HL-60 (cell line): ENCODE results near the gene TRAPPC6A.

ENCODE experiments used
- GABPA ChIP-seq: IDR thresholded peaks from 2 replicates; pipeline ENCODE4 v1.6.1; 2012; ENCODE audit warnings: low read depth
- POLR2AphosphoS5 ChIP-seq: IDR thresholded peaks from 2 replicates; pipeline ENCODE4 v1.6.1; 2012; ENCODE audit warnings: low read depth
- TF ChIP-seq, protein P1 (sequence below): IDR thresholded peaks from one replicate; pipeline ENCODE4 v1.5.1; 2011; ENCODE audit warnings: low read length, control low read depth, inconsistent platforms; ENCODE audit not compliant: insufficient read depth

DNA sequence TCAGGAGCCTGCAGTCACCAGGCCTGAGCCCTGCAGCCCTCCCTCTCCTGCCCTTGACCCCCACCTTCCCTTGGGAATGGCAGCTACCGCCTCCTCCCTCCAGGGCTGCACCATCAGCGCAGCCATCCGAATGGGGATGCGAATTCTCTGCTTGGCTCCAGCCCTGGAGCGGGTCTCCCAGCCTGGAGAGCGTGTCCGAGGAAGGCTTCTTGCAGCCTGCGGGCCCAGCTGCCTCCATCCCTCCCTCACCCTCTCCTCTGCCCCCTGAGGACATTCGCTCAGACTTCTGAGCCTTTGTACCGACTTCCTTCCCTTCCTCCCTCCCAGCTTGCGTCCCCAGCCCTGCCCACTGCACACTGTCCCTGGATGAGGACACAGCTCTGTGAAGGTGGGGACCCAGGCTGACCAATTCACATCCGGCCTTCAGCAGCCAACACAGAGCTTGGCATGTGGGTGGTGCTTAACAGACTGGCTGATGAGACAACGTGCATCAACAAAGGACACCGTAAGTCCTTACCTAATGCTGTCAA is 11.2 kb downstream of the TRAPPC6A start:
- TF ChIP-seq, protein P1, sequence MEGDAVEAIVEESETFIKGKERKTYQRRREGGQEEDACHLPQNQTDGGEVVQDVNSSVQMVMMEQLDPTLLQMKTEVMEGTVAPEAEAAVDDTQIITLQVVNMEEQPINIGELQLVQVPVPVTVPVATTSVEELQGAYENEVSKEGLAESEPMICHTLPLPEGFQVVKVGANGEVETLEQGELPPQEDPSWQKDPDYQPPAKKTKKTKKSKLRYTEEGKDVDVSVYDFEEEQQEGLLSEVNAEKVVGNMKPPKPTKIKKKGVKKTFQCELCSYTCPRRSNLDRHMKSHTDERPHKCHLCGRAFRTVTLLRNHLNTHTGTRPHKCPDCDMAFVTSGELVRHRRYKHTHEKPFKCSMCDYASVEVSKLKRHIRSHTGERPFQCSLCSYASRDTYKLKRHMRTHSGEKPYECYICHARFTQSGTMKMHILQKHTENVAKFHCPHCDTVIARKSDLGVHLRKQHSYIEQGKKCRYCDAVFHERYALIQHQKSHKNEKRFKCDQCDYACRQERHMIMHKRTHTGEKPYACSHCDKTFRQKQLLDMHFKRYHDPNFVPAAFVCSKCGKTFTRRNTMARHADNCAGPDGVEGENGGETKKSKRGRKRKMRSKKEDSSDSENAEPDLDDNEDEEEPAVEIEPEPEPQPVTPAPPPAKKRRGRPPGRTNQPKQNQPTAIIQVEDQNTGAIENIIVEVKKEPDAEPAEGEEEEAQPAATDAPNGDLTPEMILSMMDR: no peak
- TF ChIP-seq POLR2AphosphoS5 (no peak), GABPA (no peak)
